Spleen (tissue), 11 donors: ENCODE data around the gene ANO4. TPM values are rescaled to one million over a fixed set of nuclear protein-coding genes. Genes with fewer than 3 reads are reported as not detected.

Experiments
- DNase-seq: peaks from one replicate; pipeline ENCODE4 v3.0.0-alpha.2; 2020
- H3K27ac ChIP-seq, 8 donors: fragments of 200-600 bp; sonication (generic) in 7 of 8; 1 replicate in 4 of 8; 2 replicates in 4 of 8; pipeline versions ENCODE4 v1.5.0 to v1.8.0; 2016 to 2021; ENCODE audit warnings: inconsistent platforms in 4 of 8, mild to moderate bottlenecking in 4 of 8, moderate library complexity in 1 of 8
- H3K27me3 ChIP-seq, 7 donors: fragments of 200-600 bp; sonication (generic) in 6 of 7; replicated peaks in 1 of 7; 1 replicate in 4 of 7; 2 replicates in 3 of 7; pipeline versions ENCODE4 v1.5.0 to v1.8.0; 2016 to 2021; ENCODE audit warnings: inconsistent platforms in 3 of 7, mild to moderate bottlenecking in 1 of 7
- H3K36me3 ChIP-seq, 6 donors: fragments of 200-600 bp; sonication (generic) in 5 of 6; 1 replicate in 4 of 6; 2 replicates in 2 of 6; pipeline versions ENCODE4 v1.5.0 to v1.8.0; 2016 to 2021; ENCODE audit warnings: inconsistent platforms in 2 of 6
- H3K4me1 ChIP-seq, 6 donors: fragments of 200-600 bp; sonication (generic) in 5 of 6; 1 replicate in 3 of 6; 2 replicates in 3 of 6; pipeline versions ENCODE4 v1.5.0 to v1.8.0; 2016 to 2021; ENCODE audit warnings: inconsistent platforms in 3 of 6
- H3K4me3 ChIP-seq, 8 donors: fragments of 200-600 bp; sonication (generic) in 7 of 8; 1 replicate in 4 of 8; 2 replicates in 4 of 8; pipeline versions ENCODE4 v1.5.0 to v1.8.0; 2016 to 2021; ENCODE audit warnings: inconsistent platforms in 4 of 8, mild to moderate bottlenecking in 4 of 8, moderate library complexity in 2 of 8
- H3K9me3 ChIP-seq, 8 donors: fragments of 200-600 bp; sonication (generic) in 7 of 8; 1 replicate in 4 of 8; 2 replicates in 4 of 8; pipeline versions ENCODE4 v1.5.0 to v1.8.0; 2016 to 2021; ENCODE audit warnings: inconsistent platforms in 4 of 8
- CTCF ChIP-seq, 11 experiments: fragments of 200-600 bp in 7 of 11; fragments of 450-650 bp in 4 of 11; sonication (generic) in 4 of 11; IDR thresholded peaks in 8 of 11; conservative IDR thresholded peaks in 3 of 11; 1 replicate in 7 of 11; 2 replicates in 4 of 11; pipeline versions ENCODE4 v1.4.0 to v1.8.0; 2016 to 2021; ENCODE audit warnings: antibody characterized with exemption in 11 of 11, inconsistent platforms in 4 of 11, mild to moderate bottlenecking in 1 of 11
- POLR2A ChIP-seq, 3 donors: fragments of 450-650 bp; IDR thresholded peaks; one replicate each; pipeline ENCODE4 v1.5.1; 2017; ENCODE audit warnings: antibody characterized with exemption in 3 of 3, mild to moderate bottlenecking in 1 of 3
- POLR2AphosphoS5 ChIP-seq, 3 donors: sonication (generic); formaldehyde crosslinking; IDR thresholded peaks; one replicate each; pipeline ENCODE4 v1.5.1; 2017; ENCODE audit warnings: antibody characterized with exemption in 3 of 3
- WGBS, 5 donors: extraction: QIAGEN DNeasy Blood & Tissue Kit in 3 of 5; methylation state at CpG; one replicate each; pipeline versions ENCODE4 v1.1.5 to v1.1.7; 2013 to 2018; 5-methylcytosine and 5-hydroxymethylcytosine counted together
- intact Hi-C: fragments of 100-400 bp; cut with DNase I; formaldehyde crosslinking; loops from one replicate; pipeline ENCODE4 v1.15.0; 2023; ENCODE audit warnings: low total_unique reads
- polyA plus RNA-seq, 3 donors: library from polyadenylated mRNA; stranded (reverse); fragments of 200-250 nt; gene quantifications; one replicate each; pipeline ENCODE4 v1.2.1, GENCODE V29; 2013
- total RNA-seq, 7 donors: library from RNA; depleted of rRNA in 3 of 7; stranded (reverse); fragments of >200 nt in 3 of 7; fragmentation: NEBNext Ultra II Directional in 4 of 7; extraction: Animal tissue kit (Norgen Biotek cat#: 25700) in 4 of 7; gene quantifications; one replicate each; pipeline versions ENCODE4 v1.1.0 to v1.2.1, GENCODE V29; 2016 to 2021
- donor health status: healthy with polysubstance abuse.
- donor health status: DM: no; HTN: no; CAD: no; lungs with moderate emphysema.
- donor health status: DM: no; HTN: no; CAD: no.
- donor health status: Bipolar disorder and iron deficiency.
- donor health status: healthy.
- donor health status: DM: no; HTN: no; CAD: no.
- donor health status: DM: yes; HTN: yes; CAD: no.

ANO4 gene
- total and polyA plus RNA-seq, 10 donors, result 0.42 TPM; not detected in 9

GRCh38 chr12:101165319-101165718 is 370.7 kb downstream of the ANO4 start:
- no peaks in the 10 kb centered on the region for H3K36me3 ChIP-seq
- H3K4me3 ChIP-seq, result no peak overlapping the region
- no peak for DNase-seq
- no peaks in the 10 kb centered on the region for H3K4me1 ChIP-seq
- H3K9me3 ChIP-seq, result no peaks in the 10 kb centered on the region
- H3K27me3 ChIP-seq, result no peaks in the 10 kb centered on the region
- intact Hi-C loops, result no loop called here
- 72 to 78% (median 75%) methylated on average over 4 of the region's 4 CpGs for WGBS, 5 donors
- no peak for TF ChIP-seq CTCF (IDR thresholded peaks at IDR 0.05 in 8 of 11, conservative IDR thresholded peaks at IDR 0.05 in 3 of 11)
- no peak for TF ChIP-seq POLR2A (IDR thresholded peaks at IDR 0.05)
- no peak for TF ChIP-seq POLR2AphosphoS5 (IDR thresholded peaks at IDR 0.05)
- H3K27ac ChIP-seq, result no peak overlapping the region

- Histone ChIP-seq H3K36me3 (no peaks in the 10 kb centered on the region), H3K4me3 (no peak overlapping the region), H3K4me1 (no peaks in the 10 kb centered on the region), H3K27me3 (peaks cover 0 to 4% (median 0%) of the 10 kb centered on the region in 7 donors), H3K9me3 (no peaks in the 10 kb centered on the region), H3K27ac (no peak overlapping the region)
- intact Hi-C loops, result no loop called here
- 58 to 83% (median 67%) methylated on average over 5 of the region's 5 CpGs for WGBS, 5 donors
- TF ChIP-seq POLR2AphosphoS5 (IDR thresholded peaks at IDR 0.05), result no peak
- no peak for TF ChIP-seq POLR2A (IDR thresholded peaks at IDR 0.05)
- no peak for TF ChIP-seq CTCF (IDR thresholded peaks at IDR 0.05 in 8 of 11, conservative IDR thresholded peaks at IDR 0.05 in 3 of 11)
- no peak for DNase-seq
Observed at GRCh38 chr12:101166866-101167265, 372.3 kb downstream of the ANO4 start.

GRCh38 chr12:101168001-101168400 is 373.4 kb downstream of the ANO4 start:
- no peak overlapping the region for H3K27ac ChIP-seq
- no peaks in the 10 kb centered on the region for H3K36me3 ChIP-seq
- no peak overlapping the region for H3K4me3 ChIP-seq
- DNase-seq, result no peak
- intact Hi-C loops, result no loop called here
- peaks cover 0 to 14% (median 0%) of the 10 kb centered on the region in 7 donors for H3K27me3 ChIP-seq
- H3K9me3 ChIP-seq, result no peaks in the 10 kb centered on the region
- 83 to 92% (median 87%) methylated on average over 5 of the region's 5 CpGs for WGBS, 5 donors
- H3K4me1 ChIP-seq, result no peaks in the 10 kb centered on the region
- TF ChIP-seq POLR2A (IDR thresholded peaks at IDR 0.05) (no peak), CTCF (IDR thresholded peaks at IDR 0.05 in 8 of 11, conservative IDR thresholded peaks at IDR 0.05 in 3 of 11) (no peak), POLR2AphosphoS5 (IDR thresholded peaks at IDR 0.05) (no peak)

- Histone ChIP-seq H3K27me3 (peaks cover 0 to 17% (median 0%) of the 10 kb centered on the region in 7 donors), H3K9me3 (peaks cover 0 to 9% (median 0%) of the 10 kb centered on the region in 8 donors), H3K4me3 (no peak overlapping the region), H3K4me1 (no peaks in the 10 kb centered on the region), H3K27ac (no peak overlapping the region), H3K36me3 (no peaks in the 10 kb centered on the region)
- no peak for DNase-seq
- TF ChIP-seq POLR2A (IDR thresholded peaks at IDR 0.05), result no peak
- TF ChIP-seq CTCF (IDR thresholded peaks at IDR 0.05 in 8 of 11, conservative IDR thresholded peaks at IDR 0.05 in 3 of 11), result no peak
- no peak for TF ChIP-seq POLR2AphosphoS5 (IDR thresholded peaks at IDR 0.05)
- intact Hi-C loops, result no loop called here
- 35 to 46% (median 38%) methylated on average over 5 of the region's 5 CpGs for WGBS, 5 donors
Observed at GRCh38 chr12:101172316-101172715, 377.7 kb downstream of the ANO4 start.
